Right lobe of liver (tissue), 6 donors: ENCODE measurements around the gene MYRFL. TPM values are rescaled to one million over a fixed set of nuclear protein-coding genes. Genes with fewer than 3 reads are reported as not detected.

Experiments
- ATAC-seq, 4 donors: fragments of 200-7000 bp; cut with Tn5 transposase; one replicate each; pipeline ENCODE4 v1.9.1; 2020; ENCODE audit warnings: mild to moderate bottlenecking in 4 of 4, moderate library complexity in 4 of 4
- DNase-seq, 3 donors: peaks; one replicate each; pipeline ENCODE4 v3.0.0-alpha.2; 2020
- H3K27ac ChIP-seq, 3 donors: fragments of 200-600 bp; one replicate each; pipeline ENCODE4 v1.8.0; 2022
- H3K27me3 ChIP-seq, 2 donors: fragments of 200-600 bp; one replicate each; pipeline ENCODE4 v1.8.0; 2022
- H3K36me3 ChIP-seq, 4 donors: fragments of 200-600 bp; sonication (generic) in 1 of 4; one replicate each; pipeline versions ENCODE4 v1.5.1 to v1.8.0; 2017 to 2022; ENCODE audit warnings: control low read depth in 1 of 4
- H3K4me1 ChIP-seq, 4 donors: fragments of 200-600 bp; sonication (generic) in 1 of 4; one replicate each; pipeline versions ENCODE4 v1.5.1 to v1.8.0; 2017 to 2022; ENCODE audit warnings: control low read depth in 1 of 4
- H3K4me3 ChIP-seq, 3 donors: fragments of 200-600 bp; one replicate each; pipeline ENCODE4 v1.8.0; 2022
- H3K9me3 ChIP-seq, 4 donors: fragments of 200-600 bp; sonication (generic) in 1 of 4; one replicate each; pipeline versions ENCODE4 v1.5.1 to v1.8.0; 2017 to 2022; ENCODE audit warnings: control low read depth in 1 of 4
- POLR2A ChIP-seq: fragments of 450-650 bp; IDR thresholded peaks from one replicate; pipeline ENCODE4 v1.6.1; 2017; ENCODE audit warnings: antibody characterized with exemption, mild to moderate bottlenecking
- WGBS: methylation state at CpG from one replicate; pipeline ENCODE4 v1.1.6; 2018; ENCODE audit warnings: low coverage, low lambda C conversion rate; ENCODE audit not compliant: insufficient coverage; ENCODE audit errors: missing lambda C conversion rate; 5-methylcytosine and 5-hydroxymethylcytosine counted together
- intact Hi-C, 2 donors: fragments of 100-400 bp; cut with DNase I; formaldehyde crosslinking; loops; one replicate each; pipeline versions ENCODE4 v1.11.2 to v1.14.1; 2022
- total RNA-seq, 6 experiments: library from RNA; depleted of rRNA in 2 of 6; stranded (reverse); fragments of >200 nt in 2 of 6; fragmentation: NEBNext Ultra II Directional in 3 of 6; extraction: Animal tissue kit (Norgen Biotek cat#: 25700) in 3 of 6; gene quantifications; one replicate each; pipeline versions ENCODE4 v1.1.0 to v1.2.4, GENCODE V29; 2016 to 2023
- TF ChIP-seq, protein P1 (sequence below), 4 donors: fragments of 200-600 bp in 3 of 4; fragments of 450-650 bp in 1 of 4; IDR thresholded peaks; one replicate each; pipeline versions ENCODE4 v1.5.1 to v1.8.0; 2016 to 2022; ENCODE audit warnings: antibody characterized with exemption in 4 of 4, mild to moderate bottlenecking in 2 of 4
- donor health status: DM: no; HTN: yes; CAD: no.
- donor health status: DM: no; HTN: no; CAD: no.
- donor health status: DM: no; HTN: no; CAD: no.
- donor health status: DM: no; HTN: yes; CAD: no.
- donor health status: DM: no; HTN: yes; CAD: no.

MYRFL gene
- total RNA-seq, 6 experiments from 2014 or later = 0.11 to 0.21 (median 0.17) TPM; not detected in 2

DNA sequence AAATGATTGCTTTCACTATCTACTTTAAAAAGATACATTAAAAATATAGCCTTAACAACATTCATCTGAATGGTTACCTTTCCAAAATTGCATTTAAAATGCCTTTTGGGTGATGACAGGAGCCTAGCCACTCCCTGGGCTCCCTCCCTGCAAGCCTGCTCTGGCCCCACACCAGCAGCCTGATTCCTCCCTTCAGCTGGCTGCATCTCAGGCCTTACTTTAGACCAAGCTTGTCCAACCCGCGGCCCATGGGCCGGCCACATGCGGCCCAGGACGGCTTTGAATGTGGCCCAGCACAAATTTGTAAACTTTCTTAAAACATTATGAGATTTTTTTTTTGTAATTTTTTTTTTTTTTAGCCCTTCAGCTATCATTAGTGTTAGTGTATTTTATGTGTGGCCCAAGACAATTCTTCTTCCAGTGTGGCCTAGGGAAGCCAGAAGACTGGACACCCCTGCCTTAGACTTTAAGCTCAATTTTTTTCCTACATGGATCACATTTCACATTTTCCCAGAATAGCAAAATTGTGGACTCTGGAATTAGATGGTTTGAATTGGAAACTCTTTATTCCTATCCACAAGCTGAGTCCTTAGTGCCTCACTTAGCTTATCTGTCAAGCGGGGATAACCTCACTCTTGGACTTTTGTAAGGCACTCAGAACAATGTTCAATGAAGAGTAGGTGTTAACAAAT is 124.4 kb downstream of the MYRFL start:
- Histone ChIP-seq H3K27me3 (no peaks in the 10 kb centered on the region), H3K9me3 (no peaks in the 10 kb centered on the region), H3K4me3 (no peak overlapping the region), H3K36me3 (no peaks in the 10 kb centered on the region), H3K4me1 (no peaks in the 10 kb centered on the region), H3K27ac (no peak overlapping the region)
- DNase-seq (no peak), ATAC-seq (no peak)
- no peak for TF ChIP-seq POLR2A
- TF ChIP-seq, protein P1, sequence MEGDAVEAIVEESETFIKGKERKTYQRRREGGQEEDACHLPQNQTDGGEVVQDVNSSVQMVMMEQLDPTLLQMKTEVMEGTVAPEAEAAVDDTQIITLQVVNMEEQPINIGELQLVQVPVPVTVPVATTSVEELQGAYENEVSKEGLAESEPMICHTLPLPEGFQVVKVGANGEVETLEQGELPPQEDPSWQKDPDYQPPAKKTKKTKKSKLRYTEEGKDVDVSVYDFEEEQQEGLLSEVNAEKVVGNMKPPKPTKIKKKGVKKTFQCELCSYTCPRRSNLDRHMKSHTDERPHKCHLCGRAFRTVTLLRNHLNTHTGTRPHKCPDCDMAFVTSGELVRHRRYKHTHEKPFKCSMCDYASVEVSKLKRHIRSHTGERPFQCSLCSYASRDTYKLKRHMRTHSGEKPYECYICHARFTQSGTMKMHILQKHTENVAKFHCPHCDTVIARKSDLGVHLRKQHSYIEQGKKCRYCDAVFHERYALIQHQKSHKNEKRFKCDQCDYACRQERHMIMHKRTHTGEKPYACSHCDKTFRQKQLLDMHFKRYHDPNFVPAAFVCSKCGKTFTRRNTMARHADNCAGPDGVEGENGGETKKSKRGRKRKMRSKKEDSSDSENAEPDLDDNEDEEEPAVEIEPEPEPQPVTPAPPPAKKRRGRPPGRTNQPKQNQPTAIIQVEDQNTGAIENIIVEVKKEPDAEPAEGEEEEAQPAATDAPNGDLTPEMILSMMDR (IDR thresholded peaks at IDR 0.05) = no peak
- 96% methylated on average over 6 of the region's 6 CpGs for WGBS
- intact Hi-C loops = no loop called here

DNA sequence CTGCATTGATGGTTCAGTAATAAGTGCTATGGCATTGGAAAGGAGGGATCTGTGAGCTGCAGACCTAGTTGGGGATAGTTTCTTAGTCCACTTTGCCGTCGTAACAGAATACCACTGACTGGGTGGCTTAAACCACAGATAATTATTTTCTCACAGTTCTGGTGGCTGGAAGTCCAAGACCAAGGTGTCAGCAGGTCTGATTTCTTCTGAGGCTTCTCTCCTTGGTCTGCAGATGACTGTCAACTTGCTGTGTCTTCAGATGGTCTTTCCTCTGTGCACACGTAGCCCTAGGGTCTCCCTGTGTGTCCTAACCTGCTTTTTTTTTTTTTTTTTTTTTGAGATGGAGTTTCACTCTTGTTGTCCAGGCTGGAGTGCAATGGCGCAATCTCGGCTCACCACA is 126.1 kb downstream of the MYRFL start:
- Histone ChIP-seq H3K9me3 (no peaks in the 10 kb centered on the region), H3K27ac (no peak overlapping the region), H3K4me3 (no peak overlapping the region), H3K36me3 (no peaks in the 10 kb centered on the region), H3K27me3 (no peaks in the 10 kb centered on the region), H3K4me1 (no peaks in the 10 kb centered on the region)
- ATAC-seq (no peak), DNase-seq (no peak)
- TF ChIP-seq, protein P1 (IDR thresholded peaks at IDR 0.05) = no peak
- TF ChIP-seq POLR2A = no peak
- intact Hi-C loops = no loop called here
- WGBS = 97% methylated on average over 4 of the region's 5 CpGs

DNA sequence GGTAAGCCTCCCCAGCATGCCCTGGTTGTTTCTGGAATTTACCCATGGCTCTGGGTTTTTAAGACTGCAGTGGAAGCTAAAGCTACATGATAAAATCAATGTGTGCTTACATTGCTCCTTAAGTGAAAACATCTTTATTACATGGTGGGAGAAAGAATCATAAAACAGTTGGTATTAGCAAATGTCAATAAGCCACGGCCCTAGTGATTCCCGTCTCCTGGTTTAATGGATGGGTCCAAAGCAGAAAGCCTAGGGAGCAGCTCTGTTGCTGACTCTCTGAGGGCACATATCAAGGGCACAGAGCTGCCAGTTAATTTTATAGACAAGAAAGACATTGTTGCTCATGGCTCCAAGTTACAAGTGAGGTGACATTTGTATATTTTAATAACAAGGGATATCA is 127.9 kb downstream of the MYRFL start:
- DNase-seq = no peak
- no peaks in the 10 kb centered on the region for H3K36me3 ChIP-seq
- no peaks in the 10 kb centered on the region for H3K27me3 ChIP-seq
- no peak overlapping the region for H3K4me3 ChIP-seq
- intact Hi-C loops = no loop called here
- TF ChIP-seq, protein P1 (IDR thresholded peaks at IDR 0.05) = no peak
- TF ChIP-seq POLR2A = no peak
- H3K9me3 ChIP-seq = no peaks in the 10 kb centered on the region
- 60% methylated on average over 2 of the region's 2 CpGs for WGBS
- no peaks in the 10 kb centered on the region for H3K4me1 ChIP-seq
- no peak overlapping the region for H3K27ac ChIP-seq
- no peak for ATAC-seq

DNA sequence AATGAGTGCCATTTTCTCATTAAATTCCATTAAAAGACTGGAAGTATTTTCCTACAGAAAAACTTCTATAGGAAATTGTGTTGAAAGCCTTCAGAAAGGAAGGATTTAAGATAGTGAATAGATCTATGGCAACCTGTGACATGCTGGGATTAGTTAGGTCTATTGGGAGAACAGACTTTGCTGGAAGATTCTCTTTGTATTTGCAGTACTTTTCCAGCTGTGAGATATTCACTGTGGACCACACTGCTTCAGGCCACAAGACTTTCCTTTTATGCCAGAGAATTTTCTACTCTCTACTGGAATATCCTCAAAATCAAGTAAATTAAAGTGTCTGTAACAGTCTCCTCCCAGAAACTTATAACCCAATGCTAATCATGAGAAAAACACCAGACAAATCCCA is 136.2 kb downstream of the MYRFL start:
- H3K4me1 ChIP-seq = no peaks in the 10 kb centered on the region
- intact Hi-C loops = no loop called here
- ATAC-seq (no peak), DNase-seq (no peak)
- no peaks in the 10 kb centered on the region for H3K36me3 ChIP-seq
- H3K27ac ChIP-seq = no peak overlapping the region
- no peaks in the 10 kb centered on the region for H3K9me3 ChIP-seq
- H3K27me3 ChIP-seq = no peaks in the 10 kb centered on the region
- TF ChIP-seq, protein P1 (IDR thresholded peaks at IDR 0.05) = no peak
- TF ChIP-seq POLR2A = no peak
- no peak overlapping the region for H3K4me3 ChIP-seq

DNA sequence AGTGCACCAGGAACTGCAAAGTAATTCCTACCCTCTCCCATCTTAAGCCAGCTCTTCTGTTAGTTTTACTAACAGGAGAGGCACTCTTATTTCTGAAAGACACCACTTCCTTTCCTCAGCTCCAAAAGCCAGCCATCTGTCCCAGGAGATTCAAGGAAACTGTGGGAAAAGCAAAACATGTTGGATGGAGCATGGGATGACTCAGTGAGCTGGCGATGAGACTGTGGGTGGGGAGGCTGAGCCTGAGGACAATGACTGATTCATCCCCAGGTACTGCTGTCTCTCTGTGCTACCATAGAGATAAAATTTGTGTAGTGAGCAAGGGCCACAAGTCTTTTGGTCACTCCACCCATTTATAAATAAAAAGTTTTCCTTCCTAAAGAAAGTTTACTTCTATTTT is 141.4 kb downstream of the MYRFL start:
- Histone ChIP-seq H3K9me3 (no peaks in the 10 kb centered on the region), H3K4me1 (no peaks in the 10 kb centered on the region), H3K27me3 (no peaks in the 10 kb centered on the region), H3K27ac (no peak overlapping the region), H3K36me3 (no peaks in the 10 kb centered on the region), H3K4me3 (no peak overlapping the region)
- intact Hi-C loops = no loop called here
- no peak for TF ChIP-seq POLR2A
- TF ChIP-seq, protein P1 (IDR thresholded peaks at IDR 0.05) = no peak
- 17% methylated on average over 1 of the region's 1 CpG for WGBS
- DNase-seq (no peak), ATAC-seq (peak in 1 of 4 donors; percentile 82)
